HepG2 (cell line): Measurements from ENCODE around the gene SNAPC4. TPM values are rescaled to one million over a fixed set of nuclear protein-coding genes. Genes with fewer than 3 reads are reported as not detected.

Source experiments
- ATAC-seq: fragments of 200-7000 bp; cut with Tn5 transposase; 3 replicates; pipeline ENCODE4 v1.9.1; 2020; ENCODE audit warnings: mild to moderate bottlenecking, moderate library complexity
- BruUV-seq: library from RNA; stranded (reverse); fragments of 400-500 nt; replicated peaks from 2 replicates; lab custom pipeline; 2021; lab: Mats Ljungman, UMichigan
- CTCF ChIA-PET: fragments of 300-600 bp; formaldehyde crosslinking; extraction: SDS; loops from one replicate; lab custom pipeline; 2021; ENCODE audit warnings: low total read pairs, inconsistent platforms, low intra/inter-chr PET ratio; lab: Yijun Ruan, JAX
- POLR2A ChIA-PET: fragments of 350-600 bp; sonication (Branson Sonifier 250); formaldehyde crosslinking; loops from one replicate; lab custom pipeline; 2020; ENCODE audit warnings: antibody characterized with exemption, inconsistent platforms; lab: Yijun Ruan, JAX
- DNase-seq: peaks from one replicate; pipeline ENCODE4 v3.0.0-alpha.2; 2015; ENCODE audit warnings: low spot score
- FAIRE-seq: peaks from 3 replicates; lab custom pipeline; 2011; peaks lifted over from hg19 to GRCh38; lab: Jason Lieb, UNC
- H2AFZ ChIP-seq: one replicate; pipeline ENCODE4 v1.6.1; 2011; ENCODE audit warnings: low read length, inconsistent platforms
- H3K27ac ChIP-seq: fragments of 300-600 bp; 3 replicates; pipeline ENCODE4 v1.8.0; 2011; ENCODE audit warnings: mixed run types, mild to moderate bottlenecking, mixed read lengths, low read length, inconsistent platforms; ENCODE audit not compliant: insufficient read depth; ENCODE audit errors: extremely low read length
- H3K27me3 ChIP-seq, 2 experiments: fragments of 200-600 bp in 1 of 2; 2 replicates in 1 of 2; 3 replicates in 1 of 2; pipeline versions ENCODE4 v1.6.0 to v1.8.0; 2011; ENCODE audit warnings: low read length in 2 of 2, mild to moderate bottlenecking in 2 of 2, moderate library complexity in 2 of 2, inconsistent platforms in 1 of 2; ENCODE audit not compliant: insufficient read depth in 2 of 2, control insufficient read depth in 1 of 2
- H3K36me3 ChIP-seq, 2 experiments: fragments of 200-600 bp in 1 of 2; replicated peaks in 1 of 2; 2 replicates in 1 of 2; 3 replicates in 1 of 2; pipeline versions ENCODE4 v1.5.1 to v1.8.0; 2011; ENCODE audit warnings: low read length in 2 of 2, inconsistent platforms in 1 of 2; ENCODE audit not compliant: insufficient read depth in 2 of 2, control insufficient read depth in 1 of 2
- H3K4me1 ChIP-seq: 2 replicates; pipeline ENCODE4 v1.5.1; 2012; ENCODE audit warnings: low read length, inconsistent platforms; ENCODE audit not compliant: insufficient read depth
- H3K4me2 ChIP-seq: 2 replicates; pipeline ENCODE4 v1.6.0; 2011; ENCODE audit warnings: low read depth, low read length, inconsistent platforms
- H3K4me3 ChIP-seq, 3 experiments: fragments of 200-600 bp in 1 of 3; sonication (generic), shearing (Covaris generic) in 1 of 3; replicated peaks in 1 of 3; 2 replicates each; pipeline ENCODE4 v1.5.1; 2011 to 2016; ENCODE audit warnings: low read length in 3 of 3, inconsistent platforms in 2 of 3, low read depth in 2 of 3, mild to moderate bottlenecking in 2 of 3, control low read depth in 1 of 3, mixed read lengths in 1 of 3; ENCODE audit not compliant: insufficient read depth in 1 of 3
- H3K79me2 ChIP-seq: one replicate; pipeline ENCODE4 v1.6.1; 2011; ENCODE audit warnings: low read length, inconsistent platforms; ENCODE audit not compliant: insufficient read depth
- H3K9ac ChIP-seq: 2 replicates; pipeline ENCODE4 v1.6.0; 2011; ENCODE audit warnings: mild to moderate bottlenecking, low read depth, low read length, inconsistent platforms; ENCODE audit not compliant: insufficient read depth
- H3K9me3 ChIP-seq: 2 replicates; pipeline ENCODE4 v1.5.1; 2012; ENCODE audit warnings: mild to moderate bottlenecking, low read length
- H4K20me1 ChIP-seq: 2 replicates; pipeline ENCODE4 v1.6.0; 2011; ENCODE audit warnings: inconsistent platforms, mild to moderate bottlenecking, low read length, moderate library complexity; ENCODE audit not compliant: insufficient read depth
- BORCS8-MEF2B ChIP-seq: sonication (generic); formaldehyde crosslinking; IDR thresholded peaks from 2 replicates; pipeline ENCODE4 v1.8.0; 2022; ENCODE audit warnings: mild to moderate bottlenecking, missing genetic modification reagents
- CBX1 ChIP-seq: IDR thresholded peaks from one replicate; pipeline ENCODE4 v1.6.1; 2016; ENCODE audit warnings: antibody characterized with exemption, low read depth
- HOXA3 ChIP-seq: sonication (generic); formaldehyde crosslinking; IDR thresholded peaks from 2 replicates; pipeline ENCODE4 v1.5.0; 2020; ENCODE audit warnings: missing genetic modification reagents
- NCOA5 ChIP-seq: sonication (generic); formaldehyde crosslinking; IDR thresholded peaks from 2 replicates; pipeline ENCODE4 v1.4.0; 2020; ENCODE audit warnings: missing genetic modification reagents
- NFIB ChIP-seq: sonication (generic); formaldehyde crosslinking; IDR thresholded peaks from 2 replicates; pipeline ENCODE4 v1.9.0; 2021; ENCODE audit warnings: missing genetic modification reagents, mild to moderate bottlenecking, borderline replicate concordance
- SAP130 ChIP-seq: IDR thresholded peaks from 2 replicates; pipeline ENCODE4 v1.6.1; 2016; ENCODE audit warnings: low read depth
- SRF ChIP-seq: IDR thresholded peaks from 2 replicates; pipeline ENCODE4 v1.6.1; 2011; ENCODE audit warnings: mild to moderate bottlenecking, low read depth, low read length, moderate library complexity
- YEATS2 ChIP-seq: sonication (generic); formaldehyde crosslinking; IDR thresholded peaks from 2 replicates; pipeline ENCODE4 v1.4.0; 2020; ENCODE audit warnings: missing genetic modification reagents, borderline replicate concordance
- ZBTB38 ChIP-seq: sonication (generic); formaldehyde crosslinking; IDR thresholded peaks from 2 replicates; pipeline ENCODE4 v1.5.1; 2020; ENCODE audit warnings: mild to moderate bottlenecking, missing genetic modification reagents
- WGBS: methylation state at CpG from one replicate; pipeline ENCODE4 v1.1.6; 2017; ENCODE audit warnings: low lambda C conversion rate; 5-methylcytosine and 5-hydroxymethylcytosine counted together
- in situ Hi-C: cut with HindIII; loops from 2 replicates; pipeline ENCODE4 v1.10.0; 2017; ENCODE audit warnings: low pct_unique_long_range_greater_than_20kb; ENCODE audit not compliant: extremely low pct_ligation_motif_present
- intact Hi-C: fragments of 100-400 bp; cut with micrococcal nuclease; formaldehyde crosslinking; loops from one replicate; pipeline ENCODE4 v1.10.0; 2022; ENCODE audit not compliant: unreplicated experiment
- polyA plus RNA-seq, 8 experiments: library from polyadenylated mRNA; depleted of rRNA in 3 of 8; stranded (reverse) in 7 of 8; unstranded in 1 of 8; fragments of >200 nt; fragmentation: Illumina TruSeq in 4 of 8; extraction: Trizol in 4 of 8; gene quantifications; 2 replicates each; pipeline versions ENCODE4 v1.2.1 to v1.2.3, GENCODE V29; 2011 to 2016; ENCODE audit warnings: low read depth in 4 of 8, missing spikeins in 1 of 8, mixed read lengths in 1 of 8; ENCODE audit not compliant: insufficient read depth in 1 of 8
- total RNA-seq, 5 experiments: library from RNA; depleted of rRNA; stranded (reverse); fragments of >200 nt; fragmentation: Illumina TruSeq; extraction: Trizol; gene quantifications; 2 replicates each; pipeline ENCODE4 v1.2.3, GENCODE V29; 2016; ENCODE audit warnings: low read depth in 1 of 5
- TF ChIP-seq, protein P1 (sequence below): sonication (generic); formaldehyde crosslinking; IDR thresholded peaks from 2 replicates; pipeline ENCODE4 v1.4.0; 2020; ENCODE audit warnings: missing genetic modification reagents
- TF ChIP-seq, protein P2 (sequence below): sonication (generic); formaldehyde crosslinking; IDR thresholded peaks from 2 replicates; pipeline ENCODE4 v1.4.0; 2020; ENCODE audit warnings: missing genetic modification reagents

SNAPC4 gene
- total and polyA plus RNA-seq, 2 of the 13 experiments (the other 11 are each of a cell fraction or from before 2014, with no cell fraction given) = 2.0 to 6.0 TPM

DNA sequence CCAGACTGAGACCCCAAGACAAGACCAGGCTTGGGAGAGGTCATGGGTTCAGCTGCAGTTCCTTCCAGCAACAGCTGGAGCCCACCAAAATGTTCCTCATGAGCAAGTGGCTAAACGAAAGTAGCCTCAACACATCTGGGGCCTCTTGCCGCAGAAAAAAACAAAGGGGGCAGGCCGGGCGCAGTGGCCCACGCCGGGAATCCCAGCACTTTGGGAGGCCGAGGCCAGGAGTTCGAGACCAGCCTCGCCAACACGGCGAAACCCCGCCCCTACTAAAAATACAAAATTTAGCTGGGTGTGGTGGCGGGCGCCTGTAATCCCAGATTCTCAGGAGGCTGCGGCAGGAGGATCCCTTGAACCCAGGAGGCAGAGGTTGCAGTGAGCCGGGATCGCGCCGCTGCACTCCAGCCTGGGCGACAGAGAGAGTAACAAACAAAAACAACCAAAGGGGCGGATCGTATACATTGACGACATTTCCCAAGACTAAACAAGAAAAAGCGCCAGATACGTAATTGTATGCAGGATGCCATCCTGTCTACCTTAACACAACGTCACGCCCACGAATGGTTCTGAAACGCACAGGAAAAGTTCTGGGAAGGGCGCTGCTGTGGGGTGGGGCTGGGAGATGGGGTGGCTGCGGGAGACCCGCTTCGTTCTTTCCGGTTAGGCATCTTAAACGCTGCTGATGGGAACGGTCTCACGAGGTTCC, 38.0 kb upstream of the SNAPC4 start:
- WGBS = 88% methylated on average over 30 of the region's 37 CpGs
- DNase-seq (no peak), ATAC-seq (no peak), FAIRE-seq (no peak)
- Histone ChIP-seq H2AFZ (no peak overlapping the region), H3K9ac (peak overlapping the region; percentile 85), H3K27me3 (no peaks in the 10 kb centered on the region; a peak in 1 of 5 replicates), H3K4me3 (peak overlapping the region; percentile 89 to 92 (median 89)), H3K27ac (no peak overlapping the region), H3K79me2 (peaks cover 26% of the 10 kb centered on the region), H4K20me1 (peaks cover 7% of the 10 kb centered on the region; the same call in 1 of the 2 replicates), H3K4me2 (peak overlapping the region; percentile 84), H3K36me3 (peaks cover 4 to 19% of the 10 kb centered on the region in 2 experiments; a peak in 4 of 5 replicates), H3K9me3 (no peaks in the 10 kb centered on the region), H3K4me1 (peaks cover 44% of the 10 kb centered on the region)
- intact Hi-C loops (no loop called here), in situ Hi-C loops (no loop called here)
- ChIA-PET POLR2A (no interaction called here), CTCF (no interaction called here)
- BruUV-seq = no TSS peak
- TF ChIP-seq SAP130 = 0 out of 2 replicates have a peak, but pooled peaks have one; percentile 1
- TF ChIP-seq ZBTB38 = peak; percentile 66
- no peak for TF ChIP-seq BORCS8-MEF2B (CRISPR knock-in tag)
- 0 out of 2 replicates have a peak, but pooled peaks have one; percentile 11 for TF ChIP-seq HOXA3 (CRISPR knock-in tag)
- no peak for TF ChIP-seq SRF

DNA sequence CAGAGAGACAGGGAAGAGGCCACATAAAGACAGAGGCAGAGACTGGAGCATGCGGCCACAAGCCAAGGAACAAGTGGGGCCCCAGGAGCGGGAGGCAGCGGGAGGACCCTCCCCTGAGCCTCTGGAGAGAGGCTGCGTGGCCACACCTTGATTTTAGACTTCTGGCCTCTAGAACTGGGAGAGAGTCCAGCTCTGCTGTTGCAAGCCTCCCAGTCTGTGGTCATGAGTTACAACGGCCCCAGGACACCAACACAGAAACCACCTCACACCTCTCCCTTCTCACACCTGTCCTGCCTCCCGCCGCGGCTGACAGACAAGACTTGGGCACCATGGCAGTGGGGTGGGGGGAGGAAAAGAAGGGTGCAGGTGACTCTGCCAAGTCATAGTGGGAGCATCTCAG, 37.5 kb upstream of the SNAPC4 start:
- peaks cover 7% of the 10 kb centered on the region; the same call in 1 of the 2 replicates for H4K20me1 ChIP-seq
- intact Hi-C loops (no loop called here), in situ Hi-C loops (no loop called here)
- peaks cover 3 to 13% of the 10 kb centered on the region in 2 experiments; a peak in 3 of 5 replicates for H3K36me3 ChIP-seq
- no peak for ATAC-seq
- H3K27me3 ChIP-seq = no peaks in the 10 kb centered on the region; a peak in 1 of 5 replicates
- no peak overlapping the region for H3K27ac ChIP-seq
- H3K79me2 ChIP-seq = peaks cover 26% of the 10 kb centered on the region
- 77% methylated on average over 7 of the region's 8 CpGs for WGBS
- FAIRE-seq = no peak
- TF ChIP-seq NCOA5 (CRISPR knock-in tag) (no peak), CBX1 (no peak), NFIB (CRISPR knock-in tag) (no peak), YEATS2 (CRISPR knock-in tag) (no peak)
- TF ChIP-seq, protein P1, sequence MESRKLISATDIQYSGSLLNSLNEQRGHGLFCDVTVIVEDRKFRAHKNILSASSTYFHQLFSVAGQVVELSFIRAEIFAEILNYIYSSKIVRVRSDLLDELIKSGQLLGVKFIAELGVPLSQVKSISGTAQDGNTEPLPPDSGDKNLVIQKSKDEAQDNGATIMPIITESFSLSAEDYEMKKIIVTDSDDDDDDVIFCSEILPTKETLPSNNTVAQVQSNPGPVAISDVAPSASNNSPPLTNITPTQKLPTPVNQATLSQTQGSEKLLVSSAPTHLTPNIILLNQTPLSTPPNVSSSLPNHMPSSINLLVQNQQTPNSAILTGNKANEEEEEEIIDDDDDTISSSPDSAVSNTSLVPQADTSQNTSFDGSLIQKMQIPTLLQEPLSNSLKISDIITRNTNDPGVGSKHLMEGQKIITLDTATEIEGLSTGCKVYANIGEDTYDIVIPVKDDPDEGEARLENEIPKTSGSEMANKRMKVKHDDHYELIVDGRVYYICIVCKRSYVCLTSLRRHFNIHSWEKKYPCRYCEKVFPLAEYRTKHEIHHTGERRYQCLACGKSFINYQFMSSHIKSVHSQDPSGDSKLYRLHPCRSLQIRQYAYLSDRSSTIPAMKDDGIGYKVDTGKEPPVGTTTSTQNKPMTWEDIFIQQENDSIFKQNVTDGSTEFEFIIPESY (CRISPR knock-in tag) = peak; percentile 44; the same call in 1 of the 2 replicates
- TF ChIP-seq, protein P2, sequence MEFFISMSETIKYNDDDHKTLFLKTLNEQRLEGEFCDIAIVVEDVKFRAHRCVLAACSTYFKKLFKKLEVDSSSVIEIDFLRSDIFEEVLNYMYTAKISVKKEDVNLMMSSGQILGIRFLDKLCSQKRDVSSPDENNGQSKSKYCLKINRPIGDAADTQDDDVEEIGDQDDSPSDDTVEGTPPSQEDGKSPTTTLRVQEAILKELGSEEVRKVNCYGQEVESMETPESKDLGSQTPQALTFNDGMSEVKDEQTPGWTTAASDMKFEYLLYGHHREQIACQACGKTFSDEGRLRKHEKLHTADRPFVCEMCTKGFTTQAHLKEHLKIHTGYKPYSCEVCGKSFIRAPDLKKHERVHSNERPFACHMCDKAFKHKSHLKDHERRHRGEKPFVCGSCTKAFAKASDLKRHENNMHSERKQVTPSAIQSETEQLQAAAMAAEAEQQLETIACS (CRISPR knock-in tag) = no peak
- DNase-seq = no peak
- ChIA-PET POLR2A (no interaction called here), CTCF (no interaction called here)
- no peaks in the 10 kb centered on the region for H3K9me3 ChIP-seq
- H3K4me3 ChIP-seq = peak overlapping the region in 2 of 3 experiments; percentile 6 to 89; a peak in 1 of 6 replicates
- peak overlapping the region; percentile 26; the same call in 1 of the 2 replicates for H3K9ac ChIP-seq
- H3K4me1 ChIP-seq = peaks cover 39% of the 10 kb centered on the region
- no peak overlapping the region for H2AFZ ChIP-seq
- H3K4me2 ChIP-seq = peak overlapping the region; percentile 84
- BruUV-seq = no TSS peak
